HepG2 (cell line): ENCODE results near the gene TGM1. TPM values are rescaled to one million over a fixed set of nuclear protein-coding genes. Genes with fewer than 3 reads are reported as not detected.

Source experiments
- ARNT ChIP-seq: fragments of 450-650 bp; IDR thresholded peaks from 2 replicates; pipeline ENCODE4 v1.6.1; 2017
- ATM ChIP-seq: fragments of 450-650 bp; IDR thresholded peaks from 2 replicates; pipeline ENCODE4 v1.7.1; 2017; ENCODE audit warnings: mild to moderate bottlenecking, borderline replicate concordance
- ATRX ChIP-seq: sonication (generic); formaldehyde crosslinking; IDR thresholded peaks from 2 replicates; pipeline ENCODE4 v1.4.0; 2020; ENCODE audit warnings: missing genetic modification reagents, borderline replicate concordance
- CCDC6 ChIP-seq: sonication (generic); formaldehyde crosslinking; IDR thresholded peaks from 2 replicates; pipeline ENCODE4 v1.8.1; 2022; ENCODE audit warnings: mild to moderate bottlenecking, missing genetic modification reagents, moderate library complexity
- GABPB1 ChIP-seq: IDR thresholded peaks from 2 replicates; pipeline ENCODE4 v1.6.1; 2016; ENCODE audit warnings: mild to moderate bottlenecking, missing genetic modification reagents, moderate library complexity, missing compliant biosample characterization
- GTF3A ChIP-seq: sonication (generic); formaldehyde crosslinking; conservative IDR thresholded peaks from 2 replicates; pipeline ENCODE4 v1.4.0; 2020; ENCODE audit warnings: mild to moderate bottlenecking, missing genetic modification reagents
- HOXA9 ChIP-seq: sonication (generic); formaldehyde crosslinking; IDR thresholded peaks from 2 replicates; pipeline ENCODE4 v1.8.1; 2022; ENCODE audit warnings: missing genetic modification reagents, mild to moderate bottlenecking, moderate library complexity, borderline replicate concordance
- IRF2 ChIP-seq: IDR thresholded peaks from 2 replicates; pipeline ENCODE4 v1.6.1; 2018; ENCODE audit warnings: missing genetic modification reagents, missing compliant biosample characterization
- MTF2 ChIP-seq: sonication (generic); formaldehyde crosslinking; IDR thresholded peaks from 2 replicates; pipeline ENCODE4 v1.5.0; 2020; ENCODE audit warnings: missing genetic modification reagents, borderline replicate concordance
- NCOA2 ChIP-seq: sonication (generic); formaldehyde crosslinking; IDR thresholded peaks from 2 replicates; pipeline ENCODE4 v1.8.0; 2022; ENCODE audit warnings: inconsistent platforms
- NFYC ChIP-seq: IDR thresholded peaks from 2 replicates; pipeline ENCODE4 v1.6.1; 2016; ENCODE audit warnings: missing genetic modification reagents, missing compliant biosample characterization
- PAF1 ChIP-seq: IDR thresholded peaks from 2 replicates; pipeline ENCODE4 v1.6.1; 2016; ENCODE audit warnings: missing genetic modification reagents, missing compliant biosample characterization
- SMAD9 ChIP-seq: sonication (generic); formaldehyde crosslinking; IDR thresholded peaks from 2 replicates; pipeline ENCODE4 v1.5.1; 2020; ENCODE audit warnings: mild to moderate bottlenecking, missing genetic modification reagents
- TARDBP ChIP-seq: sonication (generic); formaldehyde crosslinking; IDR thresholded peaks from 2 replicates; pipeline ENCODE4 v1.8.0; 2022; ENCODE audit warnings: mild to moderate bottlenecking, missing genetic modification reagents
- ZBTB38 ChIP-seq: sonication (generic); formaldehyde crosslinking; IDR thresholded peaks from 2 replicates; pipeline ENCODE4 v1.5.1; 2020; ENCODE audit warnings: mild to moderate bottlenecking, missing genetic modification reagents
- ZNF263 ChIP-seq: sonication (generic); formaldehyde crosslinking; IDR thresholded peaks from 2 replicates; pipeline ENCODE4 v1.4.0; 2020; ENCODE audit warnings: missing genetic modification reagents
- ZNF670 ChIP-seq: sonication (generic); formaldehyde crosslinking; IDR thresholded peaks from 2 replicates; pipeline ENCODE4 v1.8.0; 2022; ENCODE audit warnings: mild to moderate bottlenecking, missing genetic modification reagents, borderline replicate concordance
- ZNF75D ChIP-seq: sonication (generic); formaldehyde crosslinking; IDR thresholded peaks from 2 replicates; pipeline ENCODE4 v1.8.1; 2023; ENCODE audit warnings: missing genetic modification reagents, mild to moderate bottlenecking, borderline replicate concordance
- ZNF780A ChIP-seq: sonication (generic); formaldehyde crosslinking; IDR thresholded peaks from 2 replicates; pipeline ENCODE4 v1.8.0; 2022; ENCODE audit warnings: mild to moderate bottlenecking, missing genetic modification reagents, moderate library complexity
- polyA plus RNA-seq, 8 experiments: library from polyadenylated mRNA; depleted of rRNA in 3 of 8; stranded (reverse) in 7 of 8; unstranded in 1 of 8; fragments of >200 nt; fragmentation: Illumina TruSeq in 4 of 8; extraction: Trizol in 4 of 8; gene quantifications; 2 replicates each; pipeline versions ENCODE4 v1.2.1 to v1.2.3, GENCODE V29; 2011 to 2016; ENCODE audit warnings: low read depth in 4 of 8, missing spikeins in 1 of 8, mixed read lengths in 1 of 8; ENCODE audit not compliant: insufficient read depth in 1 of 8
- total RNA-seq, 5 experiments: library from RNA; depleted of rRNA; stranded (reverse); fragments of >200 nt; fragmentation: Illumina TruSeq; extraction: Trizol; gene quantifications; 2 replicates each; pipeline ENCODE4 v1.2.3, GENCODE V29; 2016; ENCODE audit warnings: low read depth in 1 of 5
- TF ChIP-seq, protein P1 (sequence below): sonication (generic); formaldehyde crosslinking; IDR thresholded peaks from 2 replicates; pipeline ENCODE4 v1.5.1; 2020; ENCODE audit warnings: mild to moderate bottlenecking, missing genetic modification reagents, borderline replicate concordance
- TF ChIP-seq, protein P2 (sequence below): sonication (generic); formaldehyde crosslinking; IDR thresholded peaks from 2 replicates; pipeline ENCODE4 v1.4.0; 2020; ENCODE audit warnings: mild to moderate bottlenecking, missing genetic modification reagents
- TF ChIP-seq, protein P3 (sequence below): sonication (generic); formaldehyde crosslinking; IDR thresholded peaks from 2 replicates; pipeline ENCODE4 v1.5.1; 2020; ENCODE audit warnings: missing genetic modification reagents, mild to moderate bottlenecking, borderline replicate concordance

The TGM1 gene
- total and polyA plus RNA-seq, 2 of the 13 experiments (the other 11 are each of a cell fraction or from before 2014, with no cell fraction given): 3.2 to 10.6 TPM

DNA sequence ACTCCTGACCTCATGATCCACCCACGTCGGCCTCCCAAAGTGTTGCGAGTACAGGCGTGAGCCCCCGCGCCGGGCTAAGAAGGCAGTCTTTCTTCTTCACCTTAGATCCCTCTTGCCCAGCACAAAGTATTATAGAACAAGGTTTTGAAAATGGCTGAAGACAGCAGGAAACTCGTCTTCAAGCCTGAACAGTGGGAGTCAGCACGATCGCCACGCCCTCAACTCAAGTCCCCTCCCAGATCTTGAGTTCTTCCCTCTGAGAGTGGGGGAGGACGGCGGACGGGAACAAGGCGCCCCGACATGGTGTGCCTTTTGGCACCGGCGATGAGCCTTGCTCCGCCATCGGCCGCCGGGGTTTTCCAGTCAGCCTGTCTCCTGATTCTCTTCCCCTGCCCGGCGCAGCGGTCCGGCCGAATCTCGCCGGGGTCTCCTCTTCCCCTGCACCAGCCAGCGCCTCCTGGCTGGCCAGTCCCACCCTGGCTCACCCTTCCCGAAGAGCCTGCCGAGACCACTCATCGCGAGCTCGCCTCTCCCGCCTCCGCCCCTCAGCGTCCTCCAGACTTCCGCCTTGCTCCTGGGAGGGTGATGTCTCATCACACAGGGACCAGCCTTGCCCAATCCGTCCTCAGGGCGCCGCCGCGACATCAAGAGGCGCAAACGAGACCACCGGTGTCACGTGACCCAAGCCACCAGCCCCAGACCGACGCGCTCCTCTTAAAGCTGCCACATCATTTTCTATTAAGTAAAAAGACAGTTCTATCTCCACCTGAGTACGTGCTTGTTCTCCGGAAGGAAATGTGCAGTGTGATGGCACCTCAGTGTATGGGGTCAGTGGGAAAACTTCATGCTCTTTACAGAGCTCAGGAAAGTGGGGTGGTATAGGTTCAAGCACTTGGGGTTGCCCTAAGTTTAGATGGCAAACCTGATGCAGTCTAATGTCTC lies 49.8 kb downstream of the TGM1 start, which contains the start of gene CHMP4A (continued):
- peak; percentile 68; the same call in 1 of the 2 replicates for TF ChIP-seq NCOA2 (CRISPR knock-in tag)
- TF ChIP-seq, protein P1, sequence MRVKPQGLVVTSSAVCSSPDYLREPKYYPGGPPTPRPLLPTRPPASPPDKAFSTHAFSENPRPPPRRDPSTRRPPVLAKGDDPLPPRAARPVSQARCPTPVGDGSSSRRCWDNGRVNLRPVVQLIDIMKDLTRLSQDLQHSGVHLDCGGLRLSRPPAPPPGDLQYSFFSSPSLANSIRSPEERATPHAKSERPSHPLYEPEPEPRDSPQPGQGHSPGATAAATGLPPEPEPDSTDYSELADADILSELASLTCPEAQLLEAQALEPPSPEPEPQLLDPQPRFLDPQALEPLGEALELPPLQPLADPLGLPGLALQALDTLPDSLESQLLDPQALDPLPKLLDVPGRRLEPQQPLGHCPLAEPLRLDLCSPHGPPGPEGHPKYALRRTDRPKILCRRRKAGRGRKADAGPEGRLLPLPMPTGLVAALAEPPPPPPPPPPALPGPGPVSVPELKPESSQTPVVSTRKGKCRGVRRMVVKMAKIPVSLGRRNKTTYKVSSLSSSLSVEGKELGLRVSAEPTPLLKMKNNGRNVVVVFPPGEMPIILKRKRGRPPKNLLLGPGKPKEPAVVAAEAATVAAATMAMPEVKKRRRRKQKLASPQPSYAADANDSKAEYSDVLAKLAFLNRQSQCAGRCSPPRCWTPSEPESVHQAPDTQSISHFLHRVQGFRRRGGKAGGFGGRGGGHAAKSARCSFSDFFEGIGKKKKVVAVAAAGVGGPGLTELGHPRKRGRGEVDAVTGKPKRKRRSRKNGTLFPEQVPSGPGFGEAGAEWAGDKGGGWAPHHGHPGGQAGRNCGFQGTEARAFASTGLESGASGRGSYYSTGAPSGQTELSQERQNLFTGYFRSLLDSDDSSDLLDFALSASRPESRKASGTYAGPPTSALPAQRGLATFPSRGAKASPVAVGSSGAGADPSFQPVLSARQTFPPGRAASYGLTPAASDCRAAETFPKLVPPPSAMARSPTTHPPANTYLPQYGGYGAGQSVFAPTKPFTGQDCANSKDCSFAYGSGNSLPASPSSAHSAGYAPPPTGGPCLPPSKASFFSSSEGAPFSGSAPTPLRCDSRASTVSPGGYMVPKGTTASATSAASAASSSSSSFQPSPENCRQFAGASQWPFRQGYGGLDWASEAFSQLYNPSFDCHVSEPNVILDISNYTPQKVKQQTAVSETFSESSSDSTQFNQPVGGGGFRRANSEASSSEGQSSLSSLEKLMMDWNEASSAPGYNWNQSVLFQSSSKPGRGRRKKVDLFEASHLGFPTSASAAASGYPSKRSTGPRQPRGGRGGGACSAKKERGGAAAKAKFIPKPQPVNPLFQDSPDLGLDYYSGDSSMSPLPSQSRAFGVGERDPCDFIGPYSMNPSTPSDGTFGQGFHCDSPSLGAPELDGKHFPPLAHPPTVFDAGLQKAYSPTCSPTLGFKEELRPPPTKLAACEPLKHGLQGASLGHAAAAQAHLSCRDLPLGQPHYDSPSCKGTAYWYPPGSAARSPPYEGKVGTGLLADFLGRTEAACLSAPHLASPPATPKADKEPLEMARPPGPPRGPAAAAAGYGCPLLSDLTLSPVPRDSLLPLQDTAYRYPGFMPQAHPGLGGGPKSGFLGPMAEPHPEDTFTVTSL (CRISPR knock-in tag): no peak
- TF ChIP-seq ATRX: no peak
- peak; percentile 97 for TF ChIP-seq GABPB1 (CRISPR knock-in tag)
- TF ChIP-seq ARNT: no peak
- TF ChIP-seq ZNF670: no peak
- TF ChIP-seq ZBTB38: peak; percentile 85; the same call in 1 of the 2 replicates
- 0 out of 2 replicates have a peak, but pooled peaks have one; percentile 36 for TF ChIP-seq MTF2 (CRISPR knock-in tag)
- TF ChIP-seq HOXA9 (CRISPR knock-in tag): no peak
- peak; percentile 99; the same call in 1 of the 2 replicates for TF ChIP-seq GTF3A
- TF ChIP-seq, protein P2, sequence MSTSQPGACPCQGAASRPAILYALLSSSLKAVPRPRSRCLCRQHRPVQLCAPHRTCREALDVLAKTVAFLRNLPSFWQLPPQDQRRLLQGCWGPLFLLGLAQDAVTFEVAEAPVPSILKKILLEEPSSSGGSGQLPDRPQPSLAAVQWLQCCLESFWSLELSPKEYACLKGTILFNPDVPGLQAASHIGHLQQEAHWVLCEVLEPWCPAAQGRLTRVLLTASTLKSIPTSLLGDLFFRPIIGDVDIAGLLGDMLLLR: peak; percentile 83; the same call in 1 of the 2 replicates
- no peak for TF ChIP-seq CCDC6 (CRISPR knock-in tag)
- TF ChIP-seq, protein P3, sequence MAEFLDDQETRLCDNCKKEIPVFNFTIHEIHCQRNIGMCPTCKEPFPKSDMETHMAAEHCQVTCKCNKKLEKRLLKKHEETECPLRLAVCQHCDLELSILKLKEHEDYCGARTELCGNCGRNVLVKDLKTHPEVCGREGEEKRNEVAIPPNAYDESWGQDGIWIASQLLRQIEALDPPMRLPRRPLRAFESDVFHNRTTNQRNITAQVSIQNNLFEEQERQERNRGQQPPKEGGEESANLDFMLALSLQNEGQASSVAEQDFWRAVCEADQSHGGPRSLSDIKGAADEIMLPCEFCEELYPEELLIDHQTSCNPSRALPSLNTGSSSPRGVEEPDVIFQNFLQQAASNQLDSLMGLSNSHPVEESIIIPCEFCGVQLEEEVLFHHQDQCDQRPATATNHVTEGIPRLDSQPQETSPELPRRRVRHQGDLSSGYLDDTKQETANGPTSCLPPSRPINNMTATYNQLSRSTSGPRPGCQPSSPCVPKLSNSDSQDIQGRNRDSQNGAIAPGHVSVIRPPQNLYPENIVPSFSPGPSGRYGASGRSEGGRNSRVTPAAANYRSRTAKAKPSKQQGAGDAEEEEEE (CRISPR knock-in tag): no peak
- no peak for TF ChIP-seq ATM
- TF ChIP-seq SMAD9: no peak; the same call in none of the 2 replicates
- peak; percentile 99 for TF ChIP-seq TARDBP (CRISPR knock-in tag)
- peak; percentile 99 for TF ChIP-seq NFYC (CRISPR knock-in tag)
- peak; percentile 99 for TF ChIP-seq IRF2
- TF ChIP-seq ZNF75D (CRISPR knock-in tag): peak; percentile 54; the same call in 1 of the 2 replicates
- no peak; the same call in 1 of the 2 replicates for TF ChIP-seq PAF1 (CRISPR knock-in tag)
- no peak for TF ChIP-seq ZNF780A (CRISPR knock-in tag)
- peak; percentile 96 for TF ChIP-seq ZNF263 (CRISPR knock-in tag)
